PFSK-1 (cell line): ENCODE measurements around the gene QPCT.

Experiments used
- FOXP2 ChIP-seq: optimal IDR thresholded peaks from 2 replicates; pipeline ENCODE3; 2011; ENCODE audit warnings: borderline replicate concordance, control low read depth, inconsistent platforms; ENCODE audit not compliant: insufficient read depth; ENCODE audit errors: extremely low read length, extremely low read depth
- POLR2AphosphoS5 ChIP-seq: IDR thresholded peaks from 2 replicates; pipeline ENCODE4 v1.6.1; 2012; ENCODE audit warnings: low read depth, mild to moderate bottlenecking, control low read depth, low read length, moderate library complexity
- SIN3A ChIP-seq: IDR thresholded peaks from 2 replicates; pipeline ENCODE4 v1.6.1; 2012; ENCODE audit warnings: mild to moderate bottlenecking, low read length, moderate library complexity, borderline replicate concordance; ENCODE audit not compliant: insufficient read depth
- TAF1 ChIP-seq: IDR thresholded peaks from 2 replicates; pipeline ENCODE4 v1.6.1; 2012; ENCODE audit warnings: low read length, control low read depth, borderline replicate concordance; ENCODE audit not compliant: insufficient read depth
- TF ChIP-seq, protein P1 (sequence below), 2 experiments: IDR thresholded peaks; 2 replicates each; pipeline versions ENCODE4 v1.6.1 to v1.8.0; 2011 to 2012; ENCODE audit warnings: low read depth in 2 of 2, low read length in 2 of 2, control low read depth in 1 of 2, inconsistent platforms in 1 of 2, mild to moderate bottlenecking in 1 of 2, moderate library complexity in 1 of 2; ENCODE audit not compliant: insufficient read depth in 1 of 2

Gene QPCT

DNA sequence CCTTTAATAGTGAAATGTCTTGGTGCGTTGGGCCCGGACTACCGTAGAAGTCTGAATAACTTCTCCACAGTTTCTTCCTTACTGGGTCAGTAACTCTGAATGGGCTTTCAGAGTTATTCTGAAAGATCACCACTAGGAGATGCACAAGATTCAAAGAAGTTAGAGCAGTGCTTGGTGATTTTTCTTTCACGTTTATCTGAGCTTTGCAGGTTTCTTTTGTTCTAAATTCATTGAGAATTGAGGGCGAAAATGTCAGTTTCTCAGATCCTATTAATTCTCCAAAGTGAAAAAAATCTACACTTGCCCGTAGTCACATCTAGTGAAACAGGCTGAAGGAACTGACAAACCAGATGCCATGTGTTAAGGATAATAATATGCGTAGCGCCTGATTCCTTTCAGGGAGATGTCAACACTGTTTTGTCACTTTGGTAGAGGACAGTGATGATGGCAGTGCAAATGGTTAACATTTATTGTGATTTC lies 70.1 kb downstream of the QPCT start:
- TF ChIP-seq TAF1 = no peak
- no peak for TF ChIP-seq SIN3A
- no peak for TF ChIP-seq POLR2AphosphoS5
- no peak for TF ChIP-seq FOXP2
- TF ChIP-seq, protein P1, sequence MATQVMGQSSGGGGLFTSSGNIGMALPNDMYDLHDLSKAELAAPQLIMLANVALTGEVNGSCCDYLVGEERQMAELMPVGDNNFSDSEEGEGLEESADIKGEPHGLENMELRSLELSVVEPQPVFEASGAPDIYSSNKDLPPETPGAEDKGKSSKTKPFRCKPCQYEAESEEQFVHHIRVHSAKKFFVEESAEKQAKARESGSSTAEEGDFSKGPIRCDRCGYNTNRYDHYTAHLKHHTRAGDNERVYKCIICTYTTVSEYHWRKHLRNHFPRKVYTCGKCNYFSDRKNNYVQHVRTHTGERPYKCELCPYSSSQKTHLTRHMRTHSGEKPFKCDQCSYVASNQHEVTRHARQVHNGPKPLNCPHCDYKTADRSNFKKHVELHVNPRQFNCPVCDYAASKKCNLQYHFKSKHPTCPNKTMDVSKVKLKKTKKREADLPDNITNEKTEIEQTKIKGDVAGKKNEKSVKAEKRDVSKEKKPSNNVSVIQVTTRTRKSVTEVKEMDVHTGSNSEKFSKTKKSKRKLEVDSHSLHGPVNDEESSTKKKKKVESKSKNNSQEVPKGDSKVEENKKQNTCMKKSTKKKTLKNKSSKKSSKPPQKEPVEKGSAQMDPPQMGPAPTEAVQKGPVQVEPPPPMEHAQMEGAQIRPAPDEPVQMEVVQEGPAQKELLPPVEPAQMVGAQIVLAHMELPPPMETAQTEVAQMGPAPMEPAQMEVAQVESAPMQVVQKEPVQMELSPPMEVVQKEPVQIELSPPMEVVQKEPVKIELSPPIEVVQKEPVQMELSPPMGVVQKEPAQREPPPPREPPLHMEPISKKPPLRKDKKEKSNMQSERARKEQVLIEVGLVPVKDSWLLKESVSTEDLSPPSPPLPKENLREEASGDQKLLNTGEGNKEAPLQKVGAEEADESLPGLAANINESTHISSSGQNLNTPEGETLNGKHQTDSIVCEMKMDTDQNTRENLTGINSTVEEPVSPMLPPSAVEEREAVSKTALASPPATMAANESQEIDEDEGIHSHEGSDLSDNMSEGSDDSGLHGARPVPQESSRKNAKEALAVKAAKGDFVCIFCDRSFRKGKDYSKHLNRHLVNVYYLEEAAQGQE (IDR thresholded peaks at IDR 0.05; ENCODE audit: insufficient read depth in 1 of 2, low read depth in 2 of 2, low read length in 2 of 2) = no peak

DNA sequence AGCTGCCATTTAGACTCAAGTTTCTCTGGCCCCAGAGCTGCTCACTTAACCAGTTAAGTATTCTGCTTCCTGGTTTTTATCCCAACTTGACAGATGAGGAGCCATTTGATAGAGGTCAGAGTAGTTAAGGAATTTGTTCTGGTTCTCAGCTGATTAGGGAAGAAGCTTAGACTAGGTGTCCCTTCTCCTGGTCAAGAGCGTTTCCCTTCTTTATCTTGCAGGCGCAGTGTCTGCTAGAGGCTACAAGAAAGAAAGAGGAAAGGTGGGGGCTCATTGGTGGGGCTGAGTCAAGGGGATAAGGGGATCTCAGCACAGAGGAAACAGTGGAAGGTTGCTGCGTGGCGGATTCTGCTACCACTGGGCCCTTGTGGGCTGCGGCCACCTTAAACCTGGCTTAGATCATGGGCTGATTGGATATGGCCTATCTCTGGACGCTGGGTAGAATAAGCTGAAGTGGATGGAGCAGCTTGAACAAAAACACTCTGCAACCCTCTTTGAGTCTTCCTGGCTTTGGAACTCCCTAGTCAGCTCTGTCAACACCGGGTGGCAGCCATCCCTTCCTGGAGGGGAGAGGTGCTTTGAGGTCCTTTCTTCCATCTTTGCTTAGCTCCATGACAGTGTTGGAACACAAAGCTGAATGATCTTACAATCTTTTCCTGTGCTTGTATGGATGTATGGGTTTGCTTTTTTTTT lies 70.8 kb downstream of the QPCT start:
- no peak for TF ChIP-seq TAF1
- TF ChIP-seq FOXP2 = no peak
- TF ChIP-seq POLR2AphosphoS5 = no peak
- TF ChIP-seq, protein P1 (IDR thresholded peaks at IDR 0.05; ENCODE audit: insufficient read depth in 1 of 2, low read depth in 2 of 2, low read length in 2 of 2) = no peak
- TF ChIP-seq SIN3A = no peak

- TF ChIP-seq, protein P1 (IDR thresholded peaks at IDR 0.05; ENCODE audit: insufficient read depth in 1 of 2, low read depth in 2 of 2, low read length in 2 of 2) = no peak
- TF ChIP-seq POLR2AphosphoS5 = no peak
- no peak for TF ChIP-seq SIN3A
Observed at GRCh38 chr2:37417321-37417720, 72.9 kb downstream of the QPCT start.

DNA sequence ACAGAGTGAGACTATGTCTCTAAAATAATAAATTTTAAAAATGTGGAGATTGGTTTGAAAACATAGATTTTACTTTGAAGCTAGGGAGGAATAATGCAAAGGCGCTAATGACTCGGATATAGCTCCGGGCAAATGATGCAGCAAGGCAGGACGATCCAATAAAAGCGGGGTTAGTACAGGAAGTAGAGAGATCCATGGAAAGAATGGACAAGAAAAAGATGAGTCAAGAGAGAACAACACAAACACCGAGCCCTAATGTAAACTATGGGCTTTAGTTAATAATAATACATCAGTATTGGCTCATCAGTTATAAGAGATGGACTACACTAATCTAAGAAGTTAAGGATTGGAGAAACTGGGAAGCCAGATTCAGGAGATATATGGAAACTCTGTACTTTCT lies 74.5 kb downstream of the QPCT start:
- TF ChIP-seq SIN3A = no peak
- TF ChIP-seq POLR2AphosphoS5 = no peak
- TF ChIP-seq FOXP2 = no peak
- no peak for TF ChIP-seq TAF1
- TF ChIP-seq, protein P1 (IDR thresholded peaks at IDR 0.05; ENCODE audit: insufficient read depth in 1 of 2, low read depth in 2 of 2, low read length in 2 of 2) = no peak
